GM12878 (cell line): Measurements from ENCODE around the gene CD300E.

Source experiments
- CBX3 ChIP-seq: fragments of 200-600 bp; sonication (generic); IDR thresholded peaks from 2 replicates; pipeline ENCODE4 v1.6.1; 2016; ENCODE audit warnings: low read depth, borderline replicate concordance
- CHD1 ChIP-seq: IDR thresholded peaks from 2 replicates; pipeline ENCODE4 v1.6.1; 2012; ENCODE audit warnings: low read depth, low read length, improper control_type of control experiment
- EZH2 ChIP-seq: IDR thresholded peaks from 2 replicates; pipeline ENCODE4 v1.6.1; 2012; ENCODE audit warnings: low read depth, mild to moderate bottlenecking, control low read depth, inconsistent platforms, low read length, borderline replicate concordance; ENCODE audit not compliant: control insufficient read depth
- GABPA ChIP-seq: IDR thresholded peaks from 2 replicates; pipeline ENCODE4 v1.6.1; 2014; ENCODE audit warnings: antibody characterized with exemption, low read depth, mild to moderate bottlenecking, inconsistent platforms
- MTA3 ChIP-seq: IDR thresholded peaks from 2 replicates; pipeline ENCODE4 v1.6.1; 2012; ENCODE audit warnings: low read length, inconsistent platforms, borderline replicate concordance
- POLR2A ChIP-seq: IDR thresholded peaks from 2 replicates; pipeline ENCODE4 v1.6.1; 2011; ENCODE audit warnings: low read depth, mild to moderate bottlenecking, low read length
- POLR2AphosphoS5 ChIP-seq: IDR thresholded peaks from 2 replicates; pipeline ENCODE4 v1.6.1; 2011; ENCODE audit warnings: mild to moderate bottlenecking, low read length, inconsistent platforms
- SREBF2 ChIP-seq: IDR thresholded peaks from 2 replicates; pipeline ENCODE4 v1.6.1; 2012; ENCODE audit warnings: mild to moderate bottlenecking, low read length
- SRF ChIP-seq, 2 experiments: IDR thresholded peaks; 2 replicates each; pipeline ENCODE4 v1.6.1; 2011; ENCODE audit warnings: low read depth in 2 of 2, low read length in 2 of 2, mild to moderate bottlenecking in 1 of 2, moderate library complexity in 1 of 2
- ZNF384 ChIP-seq: IDR thresholded peaks from 2 replicates; pipeline ENCODE4 v1.6.1; 2012; ENCODE audit warnings: low read depth, mild to moderate bottlenecking, low read length, improper control_type of control experiment, borderline replicate concordance
- TF ChIP-seq, protein P1 (sequence below), 3 experiments: IDR thresholded peaks in 2 of 3; conservative IDR thresholded peaks in 1 of 3; 2 replicates each; pipeline ENCODE4 v1.5.1; 2011; ENCODE audit warnings: low read depth in 3 of 3, low read length in 3 of 3, mild to moderate bottlenecking in 3 of 3, control low read depth in 2 of 3, moderate library complexity in 2 of 3, inconsistent platforms in 1 of 3, mixed read lengths in 1 of 3; ENCODE audit not compliant: control insufficient read depth in 2 of 3, insufficient read depth in 1 of 3; ENCODE audit errors: extremely low read depth in 1 of 3
- TF ChIP-seq, protein P2 (sequence below): IDR thresholded peaks from 2 replicates; pipeline ENCODE4 v1.6.1; 2011; ENCODE audit warnings: low read depth, mild to moderate bottlenecking, low read length, moderate library complexity, borderline replicate concordance; ENCODE audit errors: extremely low read depth
- TF ChIP-seq, protein P3 (sequence below): fragments of 450-650 bp; IDR thresholded peaks from 2 replicates; pipeline ENCODE4 v1.6.1; 2014; ENCODE audit warnings: mild to moderate bottlenecking
- TF ChIP-seq, protein P4 (sequence below): fragments of 150-350 bp; IDR thresholded peaks from 2 replicates; pipeline ENCODE4 v1.6.1; 2016; ENCODE audit warnings: low read depth, low read length

DNA sequence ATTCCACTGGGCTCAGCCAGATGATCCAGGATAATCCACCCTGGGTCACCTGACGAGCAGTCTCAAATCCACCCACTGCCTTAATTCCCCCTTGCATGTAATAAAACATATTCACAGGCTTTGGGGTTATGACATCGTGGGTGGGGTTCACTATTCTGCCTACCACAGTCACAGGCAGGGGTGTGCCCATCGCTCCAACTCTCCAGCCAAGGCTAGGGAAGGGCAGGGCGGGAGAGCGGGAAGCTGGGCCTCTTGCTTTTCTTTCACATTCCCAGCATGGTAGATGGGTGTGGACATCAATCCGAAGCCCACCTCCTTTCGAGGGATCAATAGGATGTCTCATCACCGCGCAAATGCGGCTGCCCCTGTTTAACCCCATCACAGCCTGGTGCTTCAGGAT is 18.8 kb downstream of the CD300E start:
- TF ChIP-seq, protein P1, sequence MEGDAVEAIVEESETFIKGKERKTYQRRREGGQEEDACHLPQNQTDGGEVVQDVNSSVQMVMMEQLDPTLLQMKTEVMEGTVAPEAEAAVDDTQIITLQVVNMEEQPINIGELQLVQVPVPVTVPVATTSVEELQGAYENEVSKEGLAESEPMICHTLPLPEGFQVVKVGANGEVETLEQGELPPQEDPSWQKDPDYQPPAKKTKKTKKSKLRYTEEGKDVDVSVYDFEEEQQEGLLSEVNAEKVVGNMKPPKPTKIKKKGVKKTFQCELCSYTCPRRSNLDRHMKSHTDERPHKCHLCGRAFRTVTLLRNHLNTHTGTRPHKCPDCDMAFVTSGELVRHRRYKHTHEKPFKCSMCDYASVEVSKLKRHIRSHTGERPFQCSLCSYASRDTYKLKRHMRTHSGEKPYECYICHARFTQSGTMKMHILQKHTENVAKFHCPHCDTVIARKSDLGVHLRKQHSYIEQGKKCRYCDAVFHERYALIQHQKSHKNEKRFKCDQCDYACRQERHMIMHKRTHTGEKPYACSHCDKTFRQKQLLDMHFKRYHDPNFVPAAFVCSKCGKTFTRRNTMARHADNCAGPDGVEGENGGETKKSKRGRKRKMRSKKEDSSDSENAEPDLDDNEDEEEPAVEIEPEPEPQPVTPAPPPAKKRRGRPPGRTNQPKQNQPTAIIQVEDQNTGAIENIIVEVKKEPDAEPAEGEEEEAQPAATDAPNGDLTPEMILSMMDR (IDR thresholded peaks at IDR 0.05 in 2 of 3, conservative IDR thresholded peaks at IDR 0.05 in 1 of 3; ENCODE audit: control insufficient read depth in 2 of 3, extremely low read depth in 1 of 3, insufficient read depth in 1 of 3, low read depth in 3 of 3, low read length in 3 of 3), result no peak
- no peak for TF ChIP-seq MTA3
- no peak for TF ChIP-seq POLR2AphosphoS5
- TF ChIP-seq CHD1, result no peak
- TF ChIP-seq POLR2A, result no peak
- TF ChIP-seq SRF (IDR thresholded peaks at IDR 0.05; ENCODE audit: low read depth in 2 of 2, low read length in 2 of 2), result no peak
- no peak for TF ChIP-seq CBX3
- TF ChIP-seq SREBF2, result no peak
- no peak for TF ChIP-seq GABPA
- TF ChIP-seq ZNF384, result no peak
- TF ChIP-seq, protein P2, sequence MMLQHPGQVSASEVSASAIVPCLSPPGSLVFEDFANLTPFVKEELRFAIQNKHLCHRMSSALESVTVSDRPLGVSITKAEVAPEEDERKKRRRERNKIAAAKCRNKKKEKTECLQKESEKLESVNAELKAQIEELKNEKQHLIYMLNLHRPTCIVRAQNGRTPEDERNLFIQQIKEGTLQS, result no peak
- no peak for TF ChIP-seq EZH2
- TF ChIP-seq, protein P3, sequence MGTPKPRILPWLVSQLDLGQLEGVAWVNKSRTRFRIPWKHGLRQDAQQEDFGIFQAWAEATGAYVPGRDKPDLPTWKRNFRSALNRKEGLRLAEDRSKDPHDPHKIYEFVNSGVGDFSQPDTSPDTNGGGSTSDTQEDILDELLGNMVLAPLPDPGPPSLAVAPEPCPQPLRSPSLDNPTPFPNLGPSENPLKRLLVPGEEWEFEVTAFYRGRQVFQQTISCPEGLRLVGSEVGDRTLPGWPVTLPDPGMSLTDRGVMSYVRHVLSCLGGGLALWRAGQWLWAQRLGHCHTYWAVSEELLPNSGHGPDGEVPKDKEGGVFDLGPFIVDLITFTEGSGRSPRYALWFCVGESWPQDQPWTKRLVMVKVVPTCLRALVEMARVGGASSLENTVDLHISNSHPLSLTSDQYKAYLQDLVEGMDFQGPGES, result no peak
- TF ChIP-seq, protein P4, sequence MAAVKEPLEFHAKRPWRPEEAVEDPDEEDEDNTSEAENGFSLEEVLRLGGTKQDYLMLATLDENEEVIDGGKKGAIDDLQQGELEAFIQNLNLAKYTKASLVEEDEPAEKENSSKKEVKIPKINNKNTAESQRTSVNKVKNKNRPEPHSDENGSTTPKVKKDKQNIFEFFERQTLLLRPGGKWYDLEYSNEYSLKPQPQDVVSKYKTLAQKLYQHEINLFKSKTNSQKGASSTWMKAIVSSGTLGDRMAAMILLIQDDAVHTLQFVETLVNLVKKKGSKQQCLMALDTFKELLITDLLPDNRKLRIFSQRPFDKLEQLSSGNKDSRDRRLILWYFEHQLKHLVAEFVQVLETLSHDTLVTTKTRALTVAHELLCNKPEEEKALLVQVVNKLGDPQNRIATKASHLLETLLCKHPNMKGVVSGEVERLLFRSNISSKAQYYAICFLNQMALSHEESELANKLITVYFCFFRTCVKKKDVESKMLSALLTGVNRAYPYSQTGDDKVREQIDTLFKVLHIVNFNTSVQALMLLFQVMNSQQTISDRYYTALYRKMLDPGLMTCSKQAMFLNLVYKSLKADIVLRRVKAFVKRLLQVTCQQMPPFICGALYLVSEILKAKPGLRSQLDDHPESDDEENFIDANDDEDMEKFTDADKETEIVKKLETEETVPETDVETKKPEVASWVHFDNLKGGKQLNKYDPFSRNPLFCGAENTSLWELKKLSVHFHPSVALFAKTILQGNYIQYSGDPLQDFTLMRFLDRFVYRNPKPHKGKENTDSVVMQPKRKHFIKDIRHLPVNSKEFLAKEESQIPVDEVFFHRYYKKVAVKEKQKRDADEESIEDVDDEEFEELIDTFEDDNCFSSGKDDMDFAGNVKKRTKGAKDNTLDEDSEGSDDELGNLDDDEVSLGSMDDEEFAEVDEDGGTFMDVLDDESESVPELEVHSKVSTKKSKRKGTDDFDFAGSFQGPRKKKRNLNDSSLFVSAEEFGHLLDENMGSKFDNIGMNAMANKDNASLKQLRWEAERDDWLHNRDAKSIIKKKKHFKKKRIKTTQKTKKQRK, result no peak
